Gastrocnemius medialis (tissue), 4 donors: ENCODE data around the gene FBXW9.

Experiments used
- POLR2A ChIP-seq, 2 donors: fragments of 450-650 bp; IDR thresholded peaks; one replicate each; pipeline ENCODE4 v1.6.1; 2017; ENCODE audit warnings: antibody characterized with exemption in 2 of 2, mild to moderate bottlenecking in 2 of 2, moderate library complexity in 2 of 2
- TF ChIP-seq, protein P1 (sequence below), 5 experiments: fragments of 450-650 bp in 3 of 5; fragments of 200-600 bp in 2 of 5; sonication (generic) in 2 of 5; IDR thresholded peaks in 4 of 5; conservative IDR thresholded peaks in 1 of 5; 1 replicate in 4 of 5; 2 replicates in 1 of 5; pipeline ENCODE4 v1.5.1; 2016 to 2019; ENCODE audit warnings: antibody characterized with exemption in 5 of 5, mild to moderate bottlenecking in 3 of 5, moderate library complexity in 3 of 5

- TF ChIP-seq, protein P1, sequence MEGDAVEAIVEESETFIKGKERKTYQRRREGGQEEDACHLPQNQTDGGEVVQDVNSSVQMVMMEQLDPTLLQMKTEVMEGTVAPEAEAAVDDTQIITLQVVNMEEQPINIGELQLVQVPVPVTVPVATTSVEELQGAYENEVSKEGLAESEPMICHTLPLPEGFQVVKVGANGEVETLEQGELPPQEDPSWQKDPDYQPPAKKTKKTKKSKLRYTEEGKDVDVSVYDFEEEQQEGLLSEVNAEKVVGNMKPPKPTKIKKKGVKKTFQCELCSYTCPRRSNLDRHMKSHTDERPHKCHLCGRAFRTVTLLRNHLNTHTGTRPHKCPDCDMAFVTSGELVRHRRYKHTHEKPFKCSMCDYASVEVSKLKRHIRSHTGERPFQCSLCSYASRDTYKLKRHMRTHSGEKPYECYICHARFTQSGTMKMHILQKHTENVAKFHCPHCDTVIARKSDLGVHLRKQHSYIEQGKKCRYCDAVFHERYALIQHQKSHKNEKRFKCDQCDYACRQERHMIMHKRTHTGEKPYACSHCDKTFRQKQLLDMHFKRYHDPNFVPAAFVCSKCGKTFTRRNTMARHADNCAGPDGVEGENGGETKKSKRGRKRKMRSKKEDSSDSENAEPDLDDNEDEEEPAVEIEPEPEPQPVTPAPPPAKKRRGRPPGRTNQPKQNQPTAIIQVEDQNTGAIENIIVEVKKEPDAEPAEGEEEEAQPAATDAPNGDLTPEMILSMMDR (IDR thresholded peaks at IDR 0.05 in 4 of 5, conservative IDR thresholded peaks at IDR 0.05 in 1 of 5): no peak
- peak; percentile 47 for TF ChIP-seq POLR2A (IDR thresholded peaks at IDR 0.05)
These were observed 27.4 kb upstream of the FBXW9 start, which contains the start of gene TNPO2 for GRCh38 chr19:12723641-12724426.
